ENCODE results near the gene CABLES2. TPM values are rescaled to one million over a fixed set of nuclear protein-coding genes. Genes with fewer than 3 reads are reported as not detected.

CABLES2 gene
- total and polyA plus RNA-seq, 2 donors (not counting 3 experiments of a cell fraction or from before 2014, with no cell fraction given) = 7.8 to 9.9 TPM

Other genes with a start within 250 kb of the CABLES2 start
- gene MTG2, start 224.3 kb downstream of the CABLES2 start, total RNA-seq = 22.1 and 31.6 TPM in 2 replicates
- 19.9 and 22.2 TPM in 2 replicates for gene MTG2, start 224.3 kb downstream of the CABLES2 start, polyA plus RNA-seq
- not detected in 2 replicates for gene HRH3, start 187.0 kb downstream of the CABLES2 start, total RNA-seq
- not detected in 2 replicates for gene HRH3, start 187.0 kb downstream of the CABLES2 start, polyA plus RNA-seq
- gene OSBPL2, start 168.8 kb downstream of the CABLES2 start, total RNA-seq = 32.7 and 33.0 TPM in 2 replicates
- gene OSBPL2, start 168.8 kb downstream of the CABLES2 start, polyA plus RNA-seq = 10.5 and 13.1 TPM in 2 replicates
- gene ADRM1, start 104.3 kb downstream of the CABLES2 start, total RNA-seq = 144 and 154 TPM in 2 replicates
- 179 and 249 TPM in 2 replicates for gene ADRM1, start 104.3 kb downstream of the CABLES2 start, polyA plus RNA-seq
- gene LAMA5, start 40.0 kb downstream of the CABLES2 start, total RNA-seq = 138 and 145 TPM in 2 replicates
- gene LAMA5, start 40.0 kb downstream of the CABLES2 start, polyA plus RNA-seq = 24.0 and 27.2 TPM in 2 replicates
- 1,627 and 1,644 TPM in 2 replicates for gene RPS21, start 20.2 kb downstream of the CABLES2 start, total RNA-seq
- gene RPS21, start 20.2 kb downstream of the CABLES2 start, polyA plus RNA-seq = 6,186 and 7,710 TPM in 2 replicates
- not detected in 2 replicates for gene RBBP8NL, start 20.3 kb upstream of the CABLES2 start, total RNA-seq
- not detected in 2 replicates for gene RBBP8NL, start 20.3 kb upstream of the CABLES2 start, polyA plus RNA-seq
- gene GATA5, start 68.7 kb upstream of the CABLES2 start, total RNA-seq = not detected in 2 replicates
- not detected in 2 replicates for gene GATA5, start 68.7 kb upstream of the CABLES2 start, polyA plus RNA-seq
- 3.3 and 4.1 TPM in 2 replicates for gene SLCO4A1, start 235.2 kb upstream of the CABLES2 start, total RNA-seq
- 0.92 and 1.4 TPM in 2 replicates for gene SLCO4A1, start 235.2 kb upstream of the CABLES2 start, polyA plus RNA-seq